Measurements from ENCODE around the gene RBM3.
"Not testable (repeated sequence)": the region's sequence is repeated elsewhere in the genome, so short reads cannot be mapped to it uniquely, and the experiment has no call there.

- not testable (repeated sequence) for TF ChIP-seq POLR2A (IDR thresholded peaks at IDR 0.05; ENCODE audit: low read depth, low read length); TAF1 (IDR thresholded peaks at IDR 0.05; ENCODE audit: borderline replicate concordance, low read depth, low read length)
These were observed 48.4 kb upstream of the RBM3 start for GRCh38 chrX:48525853-48526252.
